K562 (cell line): ENCODE results near the gene QKI. TPM values are rescaled to one million over a fixed set of nuclear protein-coding genes. Genes with fewer than 3 reads are reported as not detected.

Source experiments
- ATAC-seq: fragments of 200-7000 bp; cut with Tn5 transposase; 3 replicates; pipeline ENCODE4 v1.9.1; 2020; ENCODE audit warnings: moderate library complexity
- BruUV-seq: library from RNA; stranded (reverse); fragments of 400-500 nt; replicated peaks from 2 replicates; lab custom pipeline; 2021; lab: Mats Ljungman, UMichigan
- CTCF ChIA-PET: fragments of 300-600 bp; formaldehyde crosslinking; extraction: SDS; loops from one replicate; lab custom pipeline; 2021; ENCODE audit warnings: low intra/inter-chr PET ratio; lab: Yijun Ruan, JAX
- POLR2A ChIA-PET: fragments of 300-600, 350-650 bp; sonication (Branson Sonifier 250); formaldehyde crosslinking; extraction: SDS; loops from one replicate; lab custom pipeline; 2021; ENCODE audit warnings: antibody characterized with exemption, inconsistent platforms; lab: Yijun Ruan, JAX
- DNase-seq, 4 experiments: peaks; one replicate each; pipeline versions ENCODE4 v3.0.0 to v3.0.0-alpha.2; 2011 to 2018; ENCODE audit warnings: low spot score in 3 of 4, mixed read lengths in 3 of 4; ENCODE audit errors: extremely low read depth in 1 of 4
- FAIRE-seq: peaks from 2 replicates; lab custom pipeline; 2011; peaks lifted over from hg19 to GRCh38; lab: Jason Lieb, UNC
- H2AFZ ChIP-seq: 2 replicates; pipeline ENCODE4 v1.6.0; 2011; ENCODE audit warnings: low read depth, low read length, control low read depth, inconsistent platforms
- H3K27ac ChIP-seq: fragments of 200-600 bp; 3 replicates; pipeline ENCODE4 v1.8.0; 2011; ENCODE audit warnings: low read depth, mild to moderate bottlenecking, control low read depth, inconsistent platforms, low read length, moderate library complexity, mixed read lengths; ENCODE audit errors: extremely low read depth
- H3K27me3 ChIP-seq, 2 experiments: fragments of 300-600 bp in 1 of 2; 2 replicates in 1 of 2; 3 replicates in 1 of 2; pipeline versions ENCODE4 v1.6.0 to v1.8.0; 2011; ENCODE audit warnings: inconsistent platforms in 2 of 2, low read length in 2 of 2, mild to moderate bottlenecking in 1 of 2, mixed read lengths in 1 of 2, moderate library complexity in 1 of 2; ENCODE audit not compliant: control insufficient read depth in 2 of 2, insufficient read depth in 2 of 2
- H3K36me3 ChIP-seq: fragments of 300-600 bp; 3 replicates; pipeline ENCODE4 v1.8.0; 2011; ENCODE audit warnings: mild to moderate bottlenecking, low read length, inconsistent platforms; ENCODE audit not compliant: control insufficient read depth, insufficient read depth
- H3K4me1 ChIP-seq, 2 experiments: fragments of 200-600 bp in 1 of 2; replicated peaks in 1 of 2; 2 replicates in 1 of 2; 3 replicates in 1 of 2; pipeline versions ENCODE4 v1.5.1 to v1.8.0; 2011; ENCODE audit warnings: inconsistent platforms in 2 of 2, low read length in 2 of 2, mild to moderate bottlenecking in 1 of 2, mixed read lengths in 1 of 2, moderate library complexity in 1 of 2; ENCODE audit not compliant: control insufficient read depth in 2 of 2, insufficient read depth in 2 of 2
- H3K4me2 ChIP-seq: 2 replicates; pipeline ENCODE4 v1.6.1; 2011; ENCODE audit warnings: low read length, control low read depth, inconsistent platforms, mixed read lengths; ENCODE audit not compliant: insufficient read depth
- H3K4me3 ChIP-seq: fragments of 200-600 bp; sonication (generic), shearing (Covaris generic); 2 replicates; pipeline ENCODE4 v1.5.1; 2016; ENCODE audit warnings: control low read depth, inconsistent platforms
- H3K79me2 ChIP-seq: fragments of 200-600 bp; 3 replicates; pipeline ENCODE4 v1.8.0; 2011; ENCODE audit warnings: low read length, inconsistent platforms; ENCODE audit not compliant: control insufficient read depth, insufficient read depth
- H3K9ac ChIP-seq, 2 experiments: 2 replicates each; pipeline versions ENCODE4 v1.6.0 to v1.6.1; 2011; ENCODE audit warnings: low read depth in 2 of 2, low read length in 2 of 2, control low read depth in 1 of 2, inconsistent platforms in 1 of 2, mild to moderate bottlenecking in 1 of 2, mixed read lengths in 1 of 2; ENCODE audit not compliant: insufficient read depth in 1 of 2
- H3K9me1 ChIP-seq: one replicate; pipeline ENCODE4 v1.6.0; 2011; ENCODE audit warnings: inconsistent platforms, mild to moderate bottlenecking, low read length, moderate library complexity; ENCODE audit not compliant: control insufficient read depth, insufficient read depth
- H3K9me3 ChIP-seq: replicated peaks from 2 replicates; pipeline ENCODE4 v1.5.1; 2011; ENCODE audit warnings: low read depth, low read length, inconsistent platforms; ENCODE audit not compliant: control insufficient read depth, insufficient read depth
- H4K20me1 ChIP-seq: replicated peaks from 2 replicates; pipeline ENCODE4 v1.6.1; 2011; ENCODE audit warnings: low read length, inconsistent platforms, mixed read lengths; ENCODE audit not compliant: control insufficient read depth, insufficient read depth
- BRF2 ChIP-seq: IDR thresholded peaks from 3 replicates; pipeline ENCODE4 v1.6.1; 2011; ENCODE audit warnings: borderline replicate concordance, mild to moderate bottlenecking; ENCODE audit not compliant: insufficient read length, insufficient read depth
- HIVEP1 ChIP-seq: fragments of 250-450 bp; sonication (Bioruptor Pico); IDR thresholded peaks from 2 replicates; pipeline ENCODE4 v1.4.0; 2020; ENCODE audit warnings: mild to moderate bottlenecking
- KLF1 ChIP-seq: fragments of 450-650 bp; IDR thresholded peaks from 2 replicates; pipeline ENCODE4 v1.6.1; 2016; ENCODE audit warnings: missing genetic modification characterization, missing compliant biosample characterization
- MCM2 ChIP-seq: fragments of 450-650 bp; IDR thresholded peaks from 2 replicates; pipeline ENCODE4 v1.6.1; 2017; ENCODE audit warnings: low read depth, mild to moderate bottlenecking
- MCM7 ChIP-seq, 2 experiments: fragments of 450-650 bp; IDR thresholded peaks; 2 replicates each; pipeline ENCODE4 v1.6.1; 2016 to 2018
- MLX ChIP-seq, 2 experiments: fragments of 450-650 bp in 1 of 2; sonication (generic) in 1 of 2; formaldehyde crosslinking; conservative IDR thresholded peaks; 2 replicates each; pipeline versions ENCODE4 v1.4.0 to v1.8.1; 2020 to 2022; ENCODE audit warnings: mild to moderate bottlenecking in 1 of 2, missing genetic modification reagents in 1 of 2
- NFIC ChIP-seq: fragments of 450-650 bp; IDR thresholded peaks from 2 replicates; pipeline ENCODE4 v1.6.1; 2017; ENCODE audit warnings: mild to moderate bottlenecking, inconsistent platforms
- RFX5 ChIP-seq: IDR thresholded peaks from 2 replicates; pipeline ENCODE4 v1.6.1; 2011; ENCODE audit warnings: low read depth, mild to moderate bottlenecking, improper control_type of control experiment, low read length
- SMAD3 ChIP-seq: fragments of 450-650 bp; formaldehyde crosslinking; conservative IDR thresholded peaks from 2 replicates; pipeline ENCODE4 v1.4.0; 2020; ENCODE audit warnings: mild to moderate bottlenecking
- TEAD2 ChIP-seq: fragments of 450-650 bp; IDR thresholded peaks from 2 replicates; pipeline ENCODE4 v1.6.1; 2016; ENCODE audit warnings: missing genetic modification characterization, control low read depth, missing compliant biosample characterization
- TFAP4 ChIP-seq: sonication (generic); formaldehyde crosslinking; IDR thresholded peaks from 2 replicates; pipeline ENCODE4 v1.8.0; 2022; ENCODE audit warnings: missing genetic modification reagents, mild to moderate bottlenecking, moderate library complexity, borderline replicate concordance
- TOE1 ChIP-seq, 2 experiments: fragments of 450-650 bp in 1 of 2; sonication (generic) in 1 of 2; formaldehyde crosslinking in 1 of 2; IDR thresholded peaks; 2 replicates each; pipeline versions ENCODE4 v1.7.1 to v1.8.0; 2016 to 2022; ENCODE audit warnings: borderline replicate concordance in 2 of 2, mild to moderate bottlenecking in 2 of 2, antibody characterized with exemption in 1 of 2, inconsistent platforms in 1 of 2, low read depth in 1 of 2, missing genetic modification reagents in 1 of 2, moderate library complexity in 1 of 2
- ZBTB2 ChIP-seq: fragments of 450-650 bp; IDR thresholded peaks from 2 replicates; pipeline ENCODE4 v1.6.1; 2016; ENCODE audit warnings: antibody characterized with exemption
- ZC3H8 ChIP-seq: fragments of 450-650 bp; IDR thresholded peaks from 2 replicates; pipeline ENCODE4 v1.6.1; 2017
- ZNF41 ChIP-seq: fragments of 250-450 bp; sonication (Bioruptor Pico); conservative IDR thresholded peaks from 2 replicates; pipeline ENCODE4 v1.4.0; 2020; ENCODE audit warnings: mild to moderate bottlenecking
- ZNF583 ChIP-seq: fragments of 250-450 bp; sonication (Bioruptor Pico); IDR thresholded peaks from 2 replicates; pipeline ENCODE4 v1.4.0; 2020
- ZNF707 ChIP-seq: fragments of 250-450 bp; sonication (Bioruptor Pico); conservative IDR thresholded peaks from 2 replicates; pipeline ENCODE4 v1.8.0; 2022; ENCODE audit warnings: inconsistent platforms, mild to moderate bottlenecking, moderate library complexity
- ZNF77 ChIP-seq: fragments of 250-450 bp; sonication (Bioruptor Pico); IDR thresholded peaks from 2 replicates; pipeline ENCODE4 v1.5.0; 2020
- ZZZ3 ChIP-seq: fragments of 450-650 bp; IDR thresholded peaks from 2 replicates; pipeline ENCODE4 v1.6.1; 2016; ENCODE audit warnings: antibody characterized with exemption, mild to moderate bottlenecking, moderate library complexity
- WGBS: fragments of 100-300 bp; shearing (Covaris generic); methylation state at CpG from one replicate; pipeline ENCODE4 v1.1.6; 2016; ENCODE audit warnings: low coverage, mixed read lengths; ENCODE audit not compliant: insufficient coverage; ENCODE audit errors: missing lambda C conversion rate; 5-methylcytosine and 5-hydroxymethylcytosine counted together
- in situ Hi-C: fragments of 300-500 bp; cut with MboI; formaldehyde crosslinking; loops from 4 replicates; pipeline ENCODE4 v1.15.0; 2018; ENCODE audit warnings: inconsistent platforms, mixed read lengths
- intact Hi-C: fragments of 100-400 bp; cut with micrococcal nuclease; formaldehyde crosslinking; loops from 2 replicates; pipeline ENCODE4 v1.14.2; 2022
- polyA plus RNA-seq, 8 experiments: library from polyadenylated mRNA; depleted of rRNA in 4 of 8; stranded (reverse) in 5 of 8; unstranded in 3 of 8; fragments of >200 nt; fragmentation: Nextera tagmentation in 2 of 8; fragmentation: Illumina TruSeq in 1 of 8; extraction: Ambion mirVana in 2 of 8; extraction: Trizol in 1 of 8; gene quantifications; 2 replicates each; pipeline versions ENCODE4 v1.2.1 to v1.2.3, GENCODE V29; 2011 to 2014; ENCODE audit warnings: inconsistent platforms in 1 of 8, missing spikeins in 1 of 8
- total RNA-seq, 7 experiments: library from RNA; depleted of rRNA in 6 of 7; stranded (reverse); fragments of >200 nt in 6 of 7; fragmentation: Illumina TruSeq in 2 of 7; extraction: Trizol in 2 of 7; gene quantifications; 2 replicates each; pipeline versions ENCODE4 v1.2.1 to v1.2.3, GENCODE V29; 2011 to 2021; ENCODE audit warnings: low replicate concordance in 1 of 7

Gene QKI
- total and polyA plus RNA-seq, 9 of the 15 experiments (the other 6 are each of a cell fraction or from before 2014, with no cell fraction given): 20.4 to 215 (median 123) TPM

GRCh38 chr6:163468738-163469137, 54.2 kb downstream of the QKI start (continued):
- TF ChIP-seq ZNF41 (CRISPR knock-in tag) (no peak), ZNF707 (CRISPR knock-in tag) (no peak), KLF1 (tag) (no peak), SMAD3 (CRISPR knock-in tag) (no peak), HIVEP1 (CRISPR knock-in tag) (no peak), BRF2 (no peak), ZBTB2 (no peak), ZNF583 (CRISPR knock-in tag) (no peak)

- H3K9ac ChIP-seq: no peak overlapping the region
- FAIRE-seq: no peak
Measured at GRCh38 chr6:163469459-163469985, 55.0 kb downstream of the QKI start.

More at GRCh38 chr6:163469459-163469985, 55.0 kb downstream of the QKI start:
- DNase-seq: no peak
- BruUV-seq: no TSS peak
- Histone ChIP-seq H3K36me3 (peaks cover 19% of the 10 kb centered on the region), H2AFZ (no peak overlapping the region), H4K20me1 (no peaks in the 10 kb centered on the region)
- TF ChIP-seq NFIC (no peak), ZZZ3 (no peak), ZNF77 (CRISPR knock-in tag) (no peak), MCM7 (IDR thresholded peaks at IDR 0.05) (no peak), TFAP4 (CRISPR knock-in tag) (no peak), RFX5 (no peak), TEAD2 (tag) (no peak), MLX (CRISPR knock-in tag; conservative IDR thresholded peaks at IDR 0.05) (no peak), ZC3H8 (no peak), MCM2 (no peak), TOE1 (IDR thresholded peaks at IDR 0.05; ENCODE audit: borderline replicate concordance) (no peak), TOE1 (CRISPR knock-in tag; IDR thresholded peaks at IDR 0.05; ENCODE audit: borderline replicate concordance, low read depth) (no peak)
- TF ChIP-seq, all 486 proteins: peak for 0
- Histone ChIP-seq H3K79me2 (peaks cover 95% of the 10 kb centered on the region), H3K9me1 (no peaks in the 10 kb centered on the region), H3K9me3 (peaks cover 11% of the 10 kb centered on the region), H3K4me2 (no peak overlapping the region), H3K27me3 (no peaks in the 10 kb centered on the region), H3K27ac (no peak overlapping the region), H3K4me1 (0 out of 5 replicates have a peak, but pooled peaks cover 0 to 1% of the 10 kb centered on the region in 2 experiments), H3K4me3 (no peak overlapping the region)
- CTCF ChIA-PET: no interaction called here
- POLR2A ChIA-PET: interaction anchor here (0.6 kb wide), 1 partner anchor 15 kb away, joined by 3 read pairs; no protein-coding TSS in a partner anchor
- intact Hi-C loops (no loop called here), in situ Hi-C loops (no loop called here)
- WGBS: 100% methylated on average over 1 of the region's 1 CpG
- no peak for ATAC-seq
